Endothelial cell of umbilical vein (primary cell): ENCODE results near the gene NCK2. TPM values are rescaled to one million over a fixed set of nuclear protein-coding genes. Genes with fewer than 3 reads are reported as not detected.

ENCODE experiments used
- BruUV-seq: library from RNA; stranded (reverse); fragments of 400-500 nt; replicated peaks from 2 replicates; lab custom pipeline; 2021; lab: Mats Ljungman, UMichigan
- CTCF ChIA-PET: fragments of 300-600, 350-600 bp; sonication (Branson Sonifier 250); formaldehyde crosslinking; loops from one replicate; lab custom pipeline; 2021; ENCODE audit warnings: antibody characterized with exemption, inconsistent platforms; lab: Charles Lee
- POLR2A ChIA-PET: fragments of 300-600, 350-600 bp; sonication (Branson Sonifier 250); formaldehyde crosslinking; loops from one replicate; lab custom pipeline; 2021; ENCODE audit warnings: antibody characterized with exemption, inconsistent platforms; lab: Charles Lee
- DNase-seq: peaks from one replicate; pipeline ENCODE4 v3.0.0-alpha.2; 2011; ENCODE audit warnings: low read depth, low spot score
- FAIRE-seq: peaks from 2 replicates; lab custom pipeline; 2011; peaks lifted over from hg19 to GRCh38; lab: Jason Lieb, UNC
- H2AFZ ChIP-seq: 2 replicates; pipeline ENCODE4 v1.6.0; 2012; ENCODE audit warnings: low read depth, low read length, control low read depth, inconsistent platforms
- H3K27ac ChIP-seq: 2 replicates; pipeline ENCODE4 v1.5.1; 2011; ENCODE audit warnings: low read depth, mild to moderate bottlenecking, control low read depth, low read length, moderate library complexity; ENCODE audit not compliant: insufficient read depth
- H3K27me3 ChIP-seq, 2 experiments: 2 replicates each; pipeline versions ENCODE4 v1.6.0 to v1.6.1; 2011; ENCODE audit warnings: low read length in 2 of 2, mixed read lengths in 1 of 2; ENCODE audit not compliant: control insufficient read depth in 2 of 2, insufficient read depth in 2 of 2
- H3K36me3 ChIP-seq, 2 experiments: 2 replicates in 1 of 2; 3 replicates in 1 of 2; pipeline ENCODE4 v1.5.1; 2011; ENCODE audit warnings: low read length in 2 of 2, mild to moderate bottlenecking in 1 of 2, moderate library complexity in 1 of 2; ENCODE audit not compliant: control insufficient read depth in 2 of 2, insufficient read depth in 2 of 2; ENCODE audit errors: extremely low read depth in 1 of 2
- H3K4me1 ChIP-seq: 3 replicates; pipeline ENCODE4 v1.5.1; 2011; ENCODE audit warnings: mild to moderate bottlenecking, low read length; ENCODE audit not compliant: control insufficient read depth, insufficient read depth; ENCODE audit errors: extremely low read depth
- H3K4me2 ChIP-seq: 2 replicates; pipeline ENCODE4 v1.6.1; 2011; ENCODE audit warnings: low read length, control low read depth, mixed read lengths; ENCODE audit not compliant: insufficient read depth
- H3K4me3 ChIP-seq, 3 experiments: fragments of 200-600 bp in 1 of 3; sonication (generic), shearing (Covaris generic) in 1 of 3; replicated peaks in 1 of 3; 2 replicates each; pipeline ENCODE4 v1.5.1; 2011 to 2016; ENCODE audit warnings: control low read depth in 3 of 3, low read length in 3 of 3, mild to moderate bottlenecking in 2 of 3, inconsistent platforms in 1 of 3, low read depth in 1 of 3, moderate library complexity in 1 of 3; ENCODE audit not compliant: insufficient read depth in 1 of 3
- H3K79me2 ChIP-seq: 2 replicates; pipeline ENCODE4 v1.6.0; 2012; ENCODE audit warnings: low read length, inconsistent platforms; ENCODE audit not compliant: control insufficient read depth, insufficient read depth
- H3K9ac ChIP-seq: replicated peaks from 2 replicates; pipeline ENCODE3; 2011; ENCODE audit warnings: low read length, control low read depth; ENCODE audit not compliant: insufficient read depth; ENCODE audit errors: extremely low read depth
- H3K9me1 ChIP-seq: replicated peaks from 3 replicates; pipeline ENCODE4 v1.6.0; 2011; ENCODE audit warnings: mild to moderate bottlenecking, low read length; ENCODE audit not compliant: control insufficient read depth, insufficient read depth; ENCODE audit errors: extremely low read depth
- H3K9me3 ChIP-seq: replicated peaks from 2 replicates; pipeline ENCODE4 v1.5.1; 2012; ENCODE audit warnings: low read length, inconsistent platforms; ENCODE audit not compliant: control insufficient read depth, insufficient read depth
- H4K20me1 ChIP-seq: replicated peaks from 2 replicates; pipeline ENCODE3; 2011; ENCODE audit warnings: mild to moderate bottlenecking, low read length; ENCODE audit not compliant: control insufficient read depth, insufficient read depth; ENCODE audit errors: extremely low read depth
- EZH2 ChIP-seq: IDR thresholded peaks from 2 replicates; pipeline ENCODE4 v1.6.1; 2012; ENCODE audit warnings: borderline replicate concordance, low read depth, mild to moderate bottlenecking, moderate library complexity, low read length, inconsistent platforms; ENCODE audit not compliant: severe bottlenecking
- FOS ChIP-seq: IDR thresholded peaks from 2 replicates; pipeline ENCODE4 v1.6.1; 2011; ENCODE audit warnings: mild to moderate bottlenecking, low read length, moderate library complexity, borderline replicate concordance; ENCODE audit not compliant: insufficient read depth
- GATA2 ChIP-seq: IDR thresholded peaks from 2 replicates; pipeline ENCODE4 v1.7.0; 2011; ENCODE audit warnings: low read depth, mild to moderate bottlenecking, moderate library complexity, mixed read lengths, low read length; ENCODE audit not compliant: insufficient read length, insufficient read depth
- JUN ChIP-seq: IDR thresholded peaks from 2 replicates; pipeline ENCODE4 v1.6.1; 2011; ENCODE audit warnings: borderline replicate concordance, low read depth; ENCODE audit not compliant: insufficient read length, insufficient read depth
- MYC ChIP-seq: IDR thresholded peaks from one replicate; pipeline ENCODE4 v1.6.1; 2011; ENCODE audit warnings: mild to moderate bottlenecking, low read depth, low read length
- POLR2A ChIP-seq: IDR thresholded peaks from 2 replicates; pipeline ENCODE4 v1.6.1; 2012; ENCODE audit warnings: low read depth, mild to moderate bottlenecking, control low read depth, low read length
- POLR2AphosphoS5 ChIP-seq: IDR thresholded peaks from 2 replicates; pipeline ENCODE4 v1.6.1; 2012; ENCODE audit warnings: low read depth, mild to moderate bottlenecking, control low read depth, low read length, moderate library complexity; ENCODE audit not compliant: insufficient read depth
- dilution Hi-C: fragments of 300-500 bp; cut with MboI; formaldehyde crosslinking; loops from one replicate; pipeline ENCODE4 v1.15.0; 2019; ENCODE audit warnings: low sequenced_read_pairs; ENCODE audit not compliant: extremely low pct_ligation_motif_present
- intact Hi-C: fragments of 100-400 bp; cut with micrococcal nuclease; formaldehyde crosslinking; loops from one replicate; pipeline ENCODE4 v1.10.0; 2022
- polyA plus RNA-seq, 4 experiments: library from polyadenylated mRNA; depleted of rRNA in 3 of 4; stranded (reverse) in 3 of 4; unstranded in 1 of 4; fragments of >200 nt; gene quantifications; 2 replicates each; pipeline versions ENCODE4 v1.2.1 to v1.2.3, GENCODE V29; 2011 to 2012; ENCODE audit warnings: missing spikeins in 1 of 4
- total RNA-seq: library from RNA; stranded (reverse); gene quantifications from 2 replicates; pipeline ENCODE4 v1.2.3, GENCODE V29; 2021
- TF ChIP-seq, protein P1 (sequence below): IDR thresholded peaks from 2 replicates; pipeline ENCODE4 v1.6.1; 2011; ENCODE audit not compliant: insufficient read depth, insufficient read length
- TF ChIP-seq, protein P2 (sequence below), 2 donors: IDR thresholded peaks; 1 replicate in 1 of 2; 2 replicates in 1 of 2; pipeline ENCODE4 v1.5.1; 2011; ENCODE audit warnings: low read length in 2 of 2, mild to moderate bottlenecking in 2 of 2, moderate library complexity in 2 of 2, control low read depth in 1 of 2, inconsistent platforms in 1 of 2, low read depth in 1 of 2; ENCODE audit not compliant: insufficient read depth in 1 of 2; ENCODE audit errors: extremely low read depth in 1 of 2

The NCK2 gene
- total and polyA plus RNA-seq, 2 donors (not counting 3 experiments of a cell fraction or from before 2014, with no cell fraction given): 23.8 to 39.1 TPM

DNA sequence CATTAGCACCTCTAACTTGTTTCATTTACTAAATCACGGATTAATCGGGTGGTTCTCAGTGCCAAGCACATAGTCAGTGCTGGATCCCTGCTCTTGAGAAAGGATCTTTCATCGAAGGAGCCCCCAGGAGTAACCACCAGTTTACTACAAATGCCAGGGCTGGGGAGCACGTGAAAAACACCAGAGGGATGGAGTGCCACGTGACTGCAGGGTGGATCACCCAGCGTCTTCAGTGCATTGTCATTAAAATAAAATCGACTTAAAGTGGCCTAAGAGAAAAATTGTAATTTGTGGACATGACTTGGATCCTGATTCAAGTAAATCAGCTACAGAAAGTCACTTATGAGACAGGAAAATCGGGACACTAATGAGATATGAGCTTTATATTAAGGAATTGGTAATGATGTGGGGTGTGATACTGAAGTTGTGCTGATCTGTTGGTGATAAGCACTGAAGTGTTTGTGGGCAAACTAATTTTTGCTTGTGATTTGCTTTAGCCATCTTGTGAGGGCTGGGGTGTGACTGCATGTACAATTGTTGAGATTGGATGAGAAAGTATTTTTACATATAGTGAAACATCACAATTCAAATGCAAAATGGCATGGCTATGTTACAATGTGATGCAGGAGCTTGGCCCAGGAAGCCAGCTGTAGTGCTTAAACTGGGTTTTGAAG lies 63.8 kb downstream of the NCK2 start:
- intact Hi-C loops: no loop called here
- H3K36me3 ChIP-seq: no peaks in the 10 kb centered on the region
- H3K27ac ChIP-seq: no peak overlapping the region
- FAIRE-seq (no peak), DNase-seq (no peak)
- no peak overlapping the region for H3K4me3 ChIP-seq
- H3K9ac ChIP-seq: no peak overlapping the region
- CTCF ChIA-PET: no interaction called here
- no peak overlapping the region for H3K4me2 ChIP-seq
- no peaks in the 10 kb centered on the region for H3K9me1 ChIP-seq
- TF ChIP-seq, protein P1, sequence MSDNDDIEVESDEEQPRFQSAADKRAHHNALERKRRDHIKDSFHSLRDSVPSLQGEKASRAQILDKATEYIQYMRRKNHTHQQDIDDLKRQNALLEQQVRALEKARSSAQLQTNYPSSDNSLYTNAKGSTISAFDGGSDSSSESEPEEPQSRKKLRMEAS: no peak
- no peak for TF ChIP-seq FOS
- no peak for TF ChIP-seq EZH2
- no peak for TF ChIP-seq JUN
- TF ChIP-seq, protein P2, sequence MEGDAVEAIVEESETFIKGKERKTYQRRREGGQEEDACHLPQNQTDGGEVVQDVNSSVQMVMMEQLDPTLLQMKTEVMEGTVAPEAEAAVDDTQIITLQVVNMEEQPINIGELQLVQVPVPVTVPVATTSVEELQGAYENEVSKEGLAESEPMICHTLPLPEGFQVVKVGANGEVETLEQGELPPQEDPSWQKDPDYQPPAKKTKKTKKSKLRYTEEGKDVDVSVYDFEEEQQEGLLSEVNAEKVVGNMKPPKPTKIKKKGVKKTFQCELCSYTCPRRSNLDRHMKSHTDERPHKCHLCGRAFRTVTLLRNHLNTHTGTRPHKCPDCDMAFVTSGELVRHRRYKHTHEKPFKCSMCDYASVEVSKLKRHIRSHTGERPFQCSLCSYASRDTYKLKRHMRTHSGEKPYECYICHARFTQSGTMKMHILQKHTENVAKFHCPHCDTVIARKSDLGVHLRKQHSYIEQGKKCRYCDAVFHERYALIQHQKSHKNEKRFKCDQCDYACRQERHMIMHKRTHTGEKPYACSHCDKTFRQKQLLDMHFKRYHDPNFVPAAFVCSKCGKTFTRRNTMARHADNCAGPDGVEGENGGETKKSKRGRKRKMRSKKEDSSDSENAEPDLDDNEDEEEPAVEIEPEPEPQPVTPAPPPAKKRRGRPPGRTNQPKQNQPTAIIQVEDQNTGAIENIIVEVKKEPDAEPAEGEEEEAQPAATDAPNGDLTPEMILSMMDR (IDR thresholded peaks at IDR 0.05; ENCODE audit: extremely low read depth in 1 of 2, insufficient read depth in 1 of 2, low read depth in 1 of 2, low read length in 2 of 2): no peak
- TF ChIP-seq POLR2AphosphoS5: no peak
- TF ChIP-seq MYC: no peak
- TF ChIP-seq POLR2A: no peak
- TF ChIP-seq GATA2: no peak
- no TSS peak for BruUV-seq
- H3K27me3 ChIP-seq: no peaks in the 10 kb centered on the region
- dilution Hi-C loops: no loop called here
- no peaks in the 10 kb centered on the region for H3K4me1 ChIP-seq
- H3K9me3 ChIP-seq: no peaks in the 10 kb centered on the region
- H2AFZ ChIP-seq: no peak overlapping the region
- peaks cover 12% of the 10 kb centered on the region for H4K20me1 ChIP-seq
- H3K79me2 ChIP-seq: peaks cover 38% of the 10 kb centered on the region
- POLR2A ChIA-PET: no interaction called here
